ENCODE results near the gene CRTAP. TPM values are rescaled to one million over a fixed set of nuclear protein-coding genes. Genes with fewer than 3 reads are reported as not detected.
"Not testable (repeated sequence)": the region's sequence is repeated elsewhere in the genome, so short reads cannot be mapped to it uniquely, and the experiment has no call there.

CRTAP gene
- polyA plus RNA-seq, 1 donor: 114 TPM

DNA sequence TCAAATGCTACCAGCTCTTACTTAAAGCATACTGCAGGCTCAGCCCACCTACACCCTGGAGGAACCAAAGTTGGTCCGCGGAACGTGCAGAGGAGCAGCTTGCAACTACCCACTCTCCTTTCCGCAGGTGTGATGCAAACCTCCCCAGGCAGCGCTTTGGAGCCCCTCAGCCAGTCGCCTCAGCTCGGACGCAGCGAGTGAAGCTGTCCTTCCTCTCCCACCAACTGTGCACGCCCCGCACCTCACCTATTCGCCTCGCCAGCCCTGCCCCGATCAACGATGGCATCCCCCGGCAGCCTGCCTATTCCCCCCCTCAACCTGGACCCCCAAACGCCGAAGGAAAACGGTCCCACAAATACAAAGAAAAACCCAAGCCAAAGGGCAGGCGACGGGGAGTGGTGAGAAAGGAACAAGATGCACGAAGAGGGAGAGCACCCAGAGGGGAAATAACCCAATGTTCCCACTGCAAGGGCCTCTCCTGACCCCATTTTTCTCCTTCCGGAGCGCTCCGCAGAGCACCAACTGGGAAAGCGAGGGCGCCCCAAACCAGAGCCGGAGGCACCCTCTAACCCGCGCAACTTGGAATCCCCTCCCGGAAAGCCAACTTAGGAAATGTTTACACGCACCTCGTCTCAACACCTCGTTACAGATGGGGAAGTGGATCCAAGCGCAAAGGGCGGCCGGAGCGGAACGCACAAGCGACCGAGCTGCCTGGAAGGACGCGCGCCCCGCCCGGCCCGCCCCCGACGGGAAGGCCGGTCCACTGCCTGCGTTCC lies 17.5 kb upstream of the CRTAP start:
- Histone ChIP-seq H3K9me3 (ENCODE audit: control insufficient read depth, low read depth, low read length) (no peaks in the 10 kb centered on the region), H3K4me1 (ENCODE audit: control insufficient read depth, insufficient read depth, low read length) (no peaks in the 10 kb centered on the region), H3K36me3 (ENCODE audit: control insufficient read depth, insufficient read depth, low read length) (peaks cover 28% of the 10 kb centered on the region), H3K27me3 (ENCODE audit: control insufficient read depth, insufficient read depth, low read length) (no peaks in the 10 kb centered on the region), H3K4me3 (ENCODE audit: low read length) (peak overlapping the region; percentile 94), H3K27ac (ENCODE audit: low read length) (peak overlapping the region; percentile 95)
- DNase-seq: peak in 1 of 2 donors; percentile 73
- WGBS (ENCODE audit: insufficient coverage, low lambda C conversion rate): no CpG with 5 or more reads among the region's 51 CpGs

DNA sequence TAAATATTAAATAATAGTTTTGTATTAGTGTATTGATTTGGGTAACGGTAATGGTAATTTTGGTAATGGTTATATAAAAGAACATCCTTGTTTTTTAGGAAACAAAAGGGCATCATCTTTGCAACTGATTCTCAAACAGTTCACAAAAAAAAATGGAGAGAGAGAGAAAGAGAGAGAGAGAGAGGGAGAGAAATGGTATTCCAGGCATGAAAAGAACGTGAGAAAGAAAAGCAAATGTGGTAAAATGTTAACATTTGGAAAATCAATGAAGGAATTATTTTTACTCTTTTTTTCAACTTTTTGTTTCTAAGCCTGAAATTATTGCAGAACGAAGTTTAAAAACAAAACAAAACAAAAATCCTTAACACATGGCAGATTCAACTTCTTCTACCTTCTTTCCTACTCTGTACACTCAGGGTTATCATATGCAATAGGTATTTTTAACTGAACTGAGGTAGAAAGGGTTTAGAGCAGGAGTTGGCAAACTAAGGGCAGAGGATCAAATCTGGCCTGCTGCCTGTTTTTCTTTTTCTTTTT lies 14.6 kb upstream of the CRTAP start:
- H3K27me3 ChIP-seq (ENCODE audit: control insufficient read depth, insufficient read depth, low read length): no peaks in the 10 kb centered on the region

DNA sequence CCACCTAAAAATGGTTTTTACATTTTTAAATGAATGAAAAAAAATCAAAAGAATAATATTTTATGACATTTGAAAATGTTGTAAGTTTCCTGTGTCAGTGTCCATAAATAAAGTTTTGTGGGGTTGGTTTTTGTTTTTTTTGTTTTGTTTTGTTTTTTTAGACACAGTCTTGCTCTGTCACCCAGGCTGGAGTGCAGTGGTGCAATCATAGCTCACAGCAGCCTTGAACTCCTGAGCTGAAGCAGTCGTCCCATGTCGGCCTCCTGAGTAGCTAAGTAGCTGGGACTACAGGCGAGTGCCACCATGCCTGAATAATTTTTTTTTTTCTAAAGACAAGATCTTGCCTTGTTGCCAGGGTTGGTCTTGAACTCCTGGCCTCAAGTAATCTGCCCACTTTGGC lies 14.1 kb upstream of the CRTAP start:
- Histone ChIP-seq H3K27me3 (ENCODE audit: control insufficient read depth, insufficient read depth, low read length) (no peaks in the 10 kb centered on the region), H3K27ac (ENCODE audit: low read length) (no peak overlapping the region), H3K36me3 (ENCODE audit: control insufficient read depth, insufficient read depth, low read length) (no peaks in the 10 kb centered on the region), H3K4me1 (ENCODE audit: control insufficient read depth, insufficient read depth, low read length) (no peaks in the 10 kb centered on the region), H3K4me3 (ENCODE audit: low read length) (no peak overlapping the region), H3K9me3 (ENCODE audit: control insufficient read depth, low read depth, low read length) (no peaks in the 10 kb centered on the region)
- DNase-seq: no peak
- no CpG with 5 or more reads among the region's 3 CpGs for WGBS (ENCODE audit: insufficient coverage, low lambda C conversion rate)

More for the DNA sequence above, 14.6 kb upstream of the CRTAP start:
- WGBS (ENCODE audit: insufficient coverage, low lambda C conversion rate): 83% methylated on average over 3 of the region's 3 CpGs
- H3K4me3 ChIP-seq (ENCODE audit: low read length): no peak overlapping the region
- H3K9me3 ChIP-seq (ENCODE audit: control insufficient read depth, low read depth, low read length): no peaks in the 10 kb centered on the region
- no peaks in the 10 kb centered on the region for H3K36me3 ChIP-seq (ENCODE audit: control insufficient read depth, insufficient read depth, low read length)
- H3K4me1 ChIP-seq (ENCODE audit: control insufficient read depth, insufficient read depth, low read length): no peaks in the 10 kb centered on the region
- no peak for DNase-seq
- no peak overlapping the region for H3K27ac ChIP-seq (ENCODE audit: low read length)

DNA sequence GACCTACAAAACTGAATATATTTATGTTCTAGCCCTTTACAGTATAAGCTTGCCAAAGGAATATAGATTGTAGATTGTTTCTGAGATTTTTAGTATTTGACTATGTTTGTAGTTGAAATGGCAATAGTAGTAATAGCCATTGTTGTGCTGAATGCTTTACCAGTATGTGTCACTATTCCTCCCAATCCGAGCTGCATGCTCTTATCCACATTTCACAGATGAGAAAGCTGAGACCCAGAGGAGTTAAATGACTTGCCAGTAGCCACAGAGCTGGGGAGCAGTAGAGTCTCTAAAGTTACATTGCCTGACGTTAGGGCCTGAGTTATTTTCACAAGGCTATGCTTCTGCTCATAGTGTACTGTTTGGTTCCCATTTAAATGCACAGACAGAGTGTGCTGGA lies 13.6 kb upstream of the CRTAP start:
- H3K4me1 ChIP-seq (ENCODE audit: control insufficient read depth, insufficient read depth, low read length): no peaks in the 10 kb centered on the region
- no peak overlapping the region for H3K4me3 ChIP-seq (ENCODE audit: low read length)
- H3K27me3 ChIP-seq (ENCODE audit: control insufficient read depth, insufficient read depth, low read length): no peaks in the 10 kb centered on the region
- DNase-seq: no peak
- no peaks in the 10 kb centered on the region for H3K36me3 ChIP-seq (ENCODE audit: control insufficient read depth, insufficient read depth, low read length)
- no peak overlapping the region for H3K27ac ChIP-seq (ENCODE audit: low read length)
- H3K9me3 ChIP-seq (ENCODE audit: control insufficient read depth, low read depth, low read length): no peaks in the 10 kb centered on the region
- no CpG with 5 or more reads among the region's 2 CpGs for WGBS (ENCODE audit: insufficient coverage, low lambda C conversion rate)

DNA sequence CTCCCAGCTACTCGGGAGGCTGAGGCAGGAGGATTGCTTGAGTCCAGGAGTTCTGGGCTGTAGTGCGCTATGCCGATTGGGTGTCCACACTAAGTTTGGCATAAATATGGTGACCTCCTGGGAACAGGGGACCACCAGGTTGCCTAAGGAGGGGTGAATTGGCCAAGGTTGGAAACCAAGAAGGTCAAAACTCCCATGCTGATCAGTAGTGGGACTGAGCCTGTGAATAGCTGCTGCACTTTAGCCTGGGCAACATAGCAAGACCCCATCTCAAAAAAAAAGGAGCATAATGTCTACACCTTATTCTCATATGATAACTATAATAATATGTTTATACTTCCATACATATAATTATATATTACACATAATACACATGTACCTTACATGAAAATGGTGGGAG lies 10.8 kb upstream of the CRTAP start:
- H3K27ac ChIP-seq (ENCODE audit: low read length): no peak overlapping the region
- H3K27me3 ChIP-seq (ENCODE audit: control insufficient read depth, insufficient read depth, low read length): no peaks in the 10 kb centered on the region
- no CpG with 5 or more reads among the region's 3 CpGs for WGBS (ENCODE audit: insufficient coverage, low lambda C conversion rate)
- no peak overlapping the region for H3K4me3 ChIP-seq (ENCODE audit: low read length)
- no peaks in the 10 kb centered on the region for H3K36me3 ChIP-seq (ENCODE audit: control insufficient read depth, insufficient read depth, low read length)
- no peak for DNase-seq
- H3K4me1 ChIP-seq (ENCODE audit: control insufficient read depth, insufficient read depth, low read length): no peaks in the 10 kb centered on the region
- H3K9me3 ChIP-seq (ENCODE audit: control insufficient read depth, low read depth, low read length): no peaks in the 10 kb centered on the region

DNA sequence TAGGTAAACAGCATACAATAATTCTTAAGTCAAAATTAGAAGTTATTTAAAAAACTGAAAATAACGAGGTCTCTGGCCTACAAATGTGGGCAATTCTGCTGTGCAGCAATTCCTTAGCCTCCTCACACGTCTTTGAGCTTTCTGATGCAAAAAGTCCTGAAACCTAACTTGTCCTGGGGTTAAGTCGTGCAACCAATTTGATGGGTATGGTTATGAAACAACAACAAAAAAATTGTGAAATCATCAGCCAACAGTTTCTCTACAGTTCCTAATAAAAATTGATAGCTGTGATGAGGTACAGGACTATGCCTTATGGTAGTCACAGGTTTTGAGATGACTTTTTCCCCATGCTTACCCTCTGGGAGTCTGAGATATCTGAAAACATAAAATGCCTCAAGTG lies 10.3 kb upstream of the CRTAP start:
- no peak overlapping the region for H3K27ac ChIP-seq (ENCODE audit: low read length)
- H3K4me3 ChIP-seq (ENCODE audit: low read length): no peak overlapping the region
- H3K9me3 ChIP-seq (ENCODE audit: control insufficient read depth, low read depth, low read length): no peaks in the 10 kb centered on the region
- no peak for DNase-seq
- WGBS (ENCODE audit: insufficient coverage, low lambda C conversion rate): no CpG with 5 or more reads among the region's 3 CpGs
- no peaks in the 10 kb centered on the region for H3K4me1 ChIP-seq (ENCODE audit: control insufficient read depth, insufficient read depth, low read length)
- no peaks in the 10 kb centered on the region for H3K27me3 ChIP-seq (ENCODE audit: control insufficient read depth, insufficient read depth, low read length)
- H3K36me3 ChIP-seq (ENCODE audit: control insufficient read depth, insufficient read depth, low read length): no peaks in the 10 kb centered on the region

DNA sequence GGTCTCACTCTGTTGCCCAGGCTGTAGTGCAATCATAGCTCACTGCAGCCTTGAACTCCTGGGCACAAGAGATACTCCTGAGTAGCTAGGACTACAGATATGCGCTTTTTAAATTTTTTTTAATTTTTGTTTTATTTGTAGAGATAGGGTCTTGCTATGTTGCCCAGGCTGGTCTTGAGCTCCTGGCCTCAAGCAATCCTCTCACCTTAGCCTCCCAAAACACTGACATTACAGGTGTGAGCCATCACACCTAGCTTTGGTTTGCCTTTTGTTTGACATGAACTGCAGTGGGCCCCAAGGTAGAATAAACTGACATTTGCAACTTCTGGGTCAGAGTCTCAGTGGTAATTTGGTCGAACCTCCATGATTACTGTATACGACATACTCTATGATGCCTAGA lies 9.0 kb upstream of the CRTAP start:
- Histone ChIP-seq H3K27ac (ENCODE audit: low read length) (no peak overlapping the region), H3K27me3 (ENCODE audit: control insufficient read depth, insufficient read depth, low read length) (no peaks in the 10 kb centered on the region), H3K4me1 (ENCODE audit: control insufficient read depth, insufficient read depth, low read length) (no peaks in the 10 kb centered on the region), H3K9me3 (ENCODE audit: control insufficient read depth, low read depth, low read length) (no peaks in the 10 kb centered on the region), H3K36me3 (ENCODE audit: control insufficient read depth, insufficient read depth, low read length) (no peaks in the 10 kb centered on the region), H3K4me3 (ENCODE audit: low read length) (no peak overlapping the region)
- 100% methylated on average over 1 of the region's 3 CpGs for WGBS (ENCODE audit: insufficient coverage, low lambda C conversion rate)
- DNase-seq: no peak

DNA sequence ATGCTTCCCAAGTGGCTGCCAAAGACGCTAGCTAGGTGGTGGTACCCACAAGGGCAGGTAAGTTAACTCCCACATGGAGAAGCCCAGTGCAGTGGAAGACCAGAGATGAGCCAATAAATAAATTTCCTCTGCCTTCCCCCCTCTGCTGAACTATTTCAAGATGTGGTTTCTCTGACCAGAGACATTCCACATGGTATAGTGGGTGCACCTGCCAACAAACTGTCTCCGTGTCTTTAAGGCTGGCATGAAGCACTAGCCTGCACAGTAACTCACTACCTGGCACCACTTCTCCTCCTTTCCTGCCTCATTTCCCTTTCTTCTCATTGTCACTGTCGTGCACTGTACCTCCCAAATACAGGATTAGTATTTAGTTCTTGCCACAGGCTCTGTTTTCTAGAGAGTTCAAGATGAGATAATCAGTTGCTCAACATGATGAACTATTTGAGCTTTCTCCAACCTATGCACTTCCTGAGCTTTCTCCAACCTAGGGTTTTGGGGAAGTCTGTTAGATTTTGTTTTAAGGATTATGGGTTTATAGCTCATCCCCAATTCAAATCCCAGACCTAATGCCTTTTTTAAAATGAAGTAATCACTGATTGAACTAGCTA lies 8.4 kb upstream of the CRTAP start:
- H3K27me3 ChIP-seq (ENCODE audit: control insufficient read depth, insufficient read depth, low read length): no peaks in the 10 kb centered on the region
- no peak overlapping the region for H3K4me3 ChIP-seq (ENCODE audit: low read length)
- H3K4me1 ChIP-seq (ENCODE audit: control insufficient read depth, insufficient read depth, low read length): no peaks in the 10 kb centered on the region
- no CpG with 5 or more reads among the region's 3 CpGs for WGBS (ENCODE audit: insufficient coverage, low lambda C conversion rate)
- DNase-seq: peak in 1 of 2 donors; percentile 15
- no peak overlapping the region for H3K27ac ChIP-seq (ENCODE audit: low read length)
- no peaks in the 10 kb centered on the region for H3K9me3 ChIP-seq (ENCODE audit: control insufficient read depth, low read depth, low read length)
- H3K36me3 ChIP-seq (ENCODE audit: control insufficient read depth, insufficient read depth, low read length): no peaks in the 10 kb centered on the region

DNA sequence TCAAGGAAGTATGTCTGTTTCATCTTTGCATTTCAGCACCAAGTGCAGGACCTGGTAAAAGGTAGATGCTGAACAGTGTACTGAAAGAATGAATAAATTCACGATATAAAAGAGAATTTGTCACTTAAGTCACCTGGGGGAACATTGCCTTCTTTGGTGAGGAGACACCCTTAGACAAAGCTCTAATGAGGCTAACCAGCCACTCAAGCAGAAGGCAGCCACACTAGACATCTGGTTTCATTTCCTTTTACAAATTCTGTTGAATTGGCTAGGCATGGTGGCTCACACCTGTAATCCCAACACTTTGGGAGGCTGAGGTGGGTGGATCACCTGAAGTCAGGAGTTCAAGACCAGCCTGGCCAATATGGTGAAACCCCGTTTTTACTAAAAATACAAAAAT lies 7.0 kb upstream of the CRTAP start:
- not testable (repeated sequence) for DNase-seq; H3K27ac ChIP-seq (ENCODE audit: low read length); H3K27me3 ChIP-seq (ENCODE audit: control insufficient read depth, insufficient read depth, low read length); H3K4me1 ChIP-seq (ENCODE audit: control insufficient read depth, insufficient read depth, low read length); H3K4me3 ChIP-seq (ENCODE audit: low read length); H3K36me3 ChIP-seq (ENCODE audit: control insufficient read depth, insufficient read depth, low read length); H3K9me3 ChIP-seq (ENCODE audit: control insufficient read depth, low read depth, low read length)
- no CpG with 5 or more reads among the region's 2 CpGs for WGBS (ENCODE audit: insufficient coverage, low lambda C conversion rate)

DNA sequence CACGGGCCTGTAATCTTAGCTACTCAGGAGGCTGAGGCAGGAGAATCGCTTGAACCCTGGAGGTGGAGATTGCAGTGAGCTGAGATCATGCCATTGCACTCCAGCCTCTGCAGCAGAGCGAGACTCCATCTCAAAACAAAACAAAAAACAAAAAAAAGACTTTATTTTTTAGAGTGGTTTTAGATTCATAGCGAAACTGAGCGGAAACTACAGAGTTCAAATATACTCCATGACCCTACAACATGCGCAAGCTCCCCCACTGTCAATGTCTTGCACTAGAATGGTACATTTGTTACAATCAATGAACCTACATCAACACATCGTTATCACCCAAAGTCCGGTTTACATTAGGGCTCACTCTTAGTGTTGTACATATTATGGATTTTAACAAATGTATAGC lies 2.2 kb upstream of the CRTAP start:
- Histone ChIP-seq H3K36me3 (ENCODE audit: control insufficient read depth, insufficient read depth, low read length) (no peaks in the 10 kb centered on the region), H3K9me3 (ENCODE audit: control insufficient read depth, low read depth, low read length) (no peaks in the 10 kb centered on the region), H3K4me1 (ENCODE audit: control insufficient read depth, insufficient read depth, low read length) (peaks cover 4% of the 10 kb centered on the region), H3K27me3 (ENCODE audit: control insufficient read depth, insufficient read depth, low read length) (no peaks in the 10 kb centered on the region), H3K4me3 (ENCODE audit: low read length) (no peak overlapping the region), H3K27ac (ENCODE audit: low read length) (no peak overlapping the region)
- WGBS (ENCODE audit: insufficient coverage, low lambda C conversion rate): 100% methylated on average over 2 of the region's 8 CpGs
- no peak for DNase-seq
